NCI-H1105 treated with DMSO at 0.1 percent for 48 hours (cell line): ENCODE measurements around the gene TMEM181.
A peak's percentile ranks its signal among the peaks of the same experiment; 100 is the strongest.
"Not testable (repeated sequence)": the region's sequence is repeated elsewhere in the genome, so short reads cannot be mapped to it uniquely, and the experiment has no call there.

Source experiments
- DNase-seq: peaks from one replicate; lab custom pipeline; 2025; lab: John Stamatoyannopoulos, UW

TMEM181 gene

GRCh38 chr6:158663625-158664165 lies 103.8 kb downstream of the TMEM181 start:
- DNase-seq: peak; percentile 59

- no peak for DNase-seq
Observed at GRCh38 chr6:158665332-158665731, 105.4 kb downstream of the TMEM181 start.

GRCh38 chr6:158666628-158667359 lies 106.9 kb downstream of the TMEM181 start:
- DNase-seq: no peak

- DNase-seq: no peak
Observed at GRCh38 chr6:158667360-158667981, 107.6 kb downstream of the TMEM181 start.

GRCh38 chr6:158668707-158669103 lies 108.8 kb downstream of the TMEM181 start:
- DNase-seq: no peak

- DNase-seq: peak; percentile 68
Observed at GRCh38 chr6:158669145-158670035, 109.5 kb downstream of the TMEM181 start.

- not testable (repeated sequence) for DNase-seq
Observed at GRCh38 chr6:158672119-158672518, 112.2 kb downstream of the TMEM181 start.

GRCh38 chr6:158672726-158673125 lies 112.8 kb downstream of the TMEM181 start:
- no peak for DNase-seq

- DNase-seq: no peak
Observed at GRCh38 chr6:158674342-158675131, 114.6 kb downstream of the TMEM181 start.

GRCh38 chr6:158677094-158677493 lies 117.2 kb downstream of the TMEM181 start:
- DNase-seq: not testable (repeated sequence)

GRCh38 chr6:158677906-158678578 lies 118.2 kb downstream of the TMEM181 start:
- DNase-seq: no peak

- DNase-seq: no peak
Observed at GRCh38 chr6:158680015-158680414, 120.1 kb downstream of the TMEM181 start.

GRCh38 chr6:158680481-158680880 lies 120.6 kb downstream of the TMEM181 start:
- no peak for DNase-seq

- no peak for DNase-seq
Observed at GRCh38 chr6:158684311-158684710, 124.4 kb downstream of the TMEM181 start.

- no peak for DNase-seq
Observed at GRCh38 chr6:158684745-158685324, 124.9 kb downstream of the TMEM181 start.
